Skin epidermis (tissue), 12 donors: ENCODE measurements around the gene GNB1L.
"Not testable (repeated sequence)": the region's sequence is repeated elsewhere in the genome, so short reads cannot be mapped to it uniquely, and the experiment has no call there.

Experiments used
- H3K27ac ChIP-seq, 21 experiments: fragments of 200-600 bp; sonication (generic) in 11 of 21; one replicate each; pipeline ENCODE4 v1.5.0; 2020; ENCODE audit warnings: mild to moderate bottlenecking in 3 of 21, inconsistent platforms in 2 of 21, moderate library complexity in 2 of 21
- H3K4me3 ChIP-seq, 7 experiments: fragments of 200-600 bp; sonication (generic) in 2 of 7; one replicate each; pipeline ENCODE4 v1.5.0; 2020; ENCODE audit warnings: inconsistent platforms in 2 of 7, mild to moderate bottlenecking in 2 of 7, moderate library complexity in 1 of 7

Gene GNB1L

DNA sequence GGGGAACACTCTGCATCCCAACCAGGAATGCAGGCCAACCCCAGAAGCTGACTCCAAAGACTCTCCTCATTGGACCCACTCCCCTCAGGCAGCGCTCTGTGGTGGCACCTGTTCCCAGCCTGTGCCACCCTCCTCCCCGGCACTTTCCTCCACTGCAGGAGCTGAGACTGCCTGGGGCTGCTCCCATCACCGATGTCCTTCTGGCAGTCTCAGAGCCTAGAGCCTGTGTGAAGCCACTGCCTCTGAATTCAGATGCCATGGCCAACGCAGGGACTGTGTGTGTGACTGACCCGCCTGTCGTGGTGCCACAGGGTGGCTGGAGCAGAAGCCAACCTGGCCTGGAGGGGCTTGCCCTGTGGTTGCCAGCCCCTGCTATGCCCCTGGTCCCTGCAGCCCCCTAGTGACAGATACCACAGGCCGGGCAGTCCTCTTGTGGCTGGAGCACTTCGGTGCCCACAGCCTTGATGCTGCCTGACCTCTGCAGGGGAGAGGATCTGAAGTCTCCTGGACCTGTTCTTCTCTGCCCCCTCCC lies 50.9 kb downstream of the GNB1L start:
- H3K4me3 ChIP-seq, result no peak overlapping the region
- no peak overlapping the region for H3K27ac ChIP-seq

DNA sequence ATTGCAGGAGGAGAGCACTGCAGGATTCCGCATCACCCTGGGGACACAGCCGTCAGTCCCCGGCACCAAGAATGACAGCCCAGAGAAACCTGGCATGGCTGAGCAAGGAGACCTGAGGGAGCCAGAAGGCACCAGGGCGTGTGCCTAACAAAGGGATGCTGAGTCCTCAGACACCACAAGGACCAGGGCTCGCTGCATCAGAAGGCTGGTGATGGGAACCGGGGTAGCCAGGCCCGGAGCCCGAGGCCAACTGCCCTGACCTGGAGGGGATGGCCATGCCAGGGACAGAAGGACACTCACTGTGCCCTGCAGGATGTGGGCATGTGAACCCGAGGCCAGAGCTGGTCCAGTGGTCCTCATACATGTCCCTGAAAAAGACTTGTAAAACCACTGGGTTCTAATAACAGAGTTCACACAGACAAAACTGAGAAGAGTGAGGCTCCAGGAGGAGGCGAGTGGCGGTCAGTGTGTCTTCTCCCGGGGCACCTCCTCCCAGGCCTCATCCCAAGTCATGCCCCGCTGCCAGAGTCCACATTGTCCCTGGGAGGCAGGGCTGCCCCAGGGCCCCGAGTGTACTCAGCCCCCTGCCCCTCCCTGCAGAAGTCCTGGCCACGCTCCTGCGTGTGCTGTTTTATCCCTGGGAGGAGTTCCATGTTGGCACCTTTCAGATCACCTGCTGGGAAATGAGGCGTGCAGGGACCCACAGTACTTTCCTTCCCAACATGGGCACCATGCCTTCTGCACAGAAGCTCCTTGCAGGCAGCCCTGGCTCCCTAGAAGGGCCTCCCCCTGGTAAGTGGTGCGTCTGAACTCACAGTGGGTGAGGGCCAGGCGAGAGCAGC lies 51.6 kb downstream of the GNB1L start:
- no peak overlapping the region for H3K4me3 ChIP-seq
- H3K27ac ChIP-seq, result no peak overlapping the region

DNA sequence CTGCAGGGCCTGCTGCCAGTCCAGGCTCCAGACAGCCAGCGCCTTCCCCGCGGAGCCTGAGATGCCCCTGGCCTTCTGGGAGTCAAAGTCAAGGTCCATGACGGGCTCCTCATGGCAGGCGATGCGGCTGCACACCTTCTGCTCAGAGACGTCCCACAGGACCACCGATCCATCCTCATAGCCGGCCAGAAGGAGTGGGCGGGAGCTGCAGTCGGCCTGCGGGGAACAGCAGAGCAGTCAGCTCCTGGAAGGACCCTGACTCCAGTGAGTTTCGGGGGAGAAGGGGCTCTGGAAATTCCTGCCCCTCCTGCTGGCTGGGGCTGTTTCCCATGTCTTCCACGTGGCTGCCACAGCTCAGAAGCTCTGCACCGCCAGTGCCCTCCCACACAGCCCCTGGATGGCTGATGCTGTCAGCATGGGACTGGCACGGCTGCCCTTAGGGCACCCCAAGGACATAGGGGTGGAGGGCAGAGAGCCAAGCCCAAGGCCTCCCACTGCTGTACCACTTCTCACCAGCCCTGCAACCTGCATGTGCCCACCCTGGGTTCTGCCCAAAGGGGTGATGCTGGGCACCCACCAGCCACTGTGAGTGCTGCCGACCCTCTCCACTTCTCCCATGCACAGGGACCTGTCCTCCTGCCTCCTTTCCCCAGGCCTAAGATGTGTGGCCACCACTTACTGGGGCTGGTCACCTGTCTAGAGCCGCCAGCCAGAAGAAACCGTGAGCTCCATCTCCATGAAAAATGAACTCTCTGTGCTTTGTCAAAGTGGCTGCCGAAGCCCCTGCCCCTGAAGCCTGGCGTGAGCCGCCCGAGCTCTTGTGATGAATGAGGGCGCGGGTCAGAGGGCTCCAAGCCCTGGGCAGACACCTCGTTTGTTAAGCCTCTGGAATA lies 52.4 kb downstream of the GNB1L start:
- no peak overlapping the region for H3K27ac ChIP-seq
- no peak overlapping the region for H3K4me3 ChIP-seq

DNA sequence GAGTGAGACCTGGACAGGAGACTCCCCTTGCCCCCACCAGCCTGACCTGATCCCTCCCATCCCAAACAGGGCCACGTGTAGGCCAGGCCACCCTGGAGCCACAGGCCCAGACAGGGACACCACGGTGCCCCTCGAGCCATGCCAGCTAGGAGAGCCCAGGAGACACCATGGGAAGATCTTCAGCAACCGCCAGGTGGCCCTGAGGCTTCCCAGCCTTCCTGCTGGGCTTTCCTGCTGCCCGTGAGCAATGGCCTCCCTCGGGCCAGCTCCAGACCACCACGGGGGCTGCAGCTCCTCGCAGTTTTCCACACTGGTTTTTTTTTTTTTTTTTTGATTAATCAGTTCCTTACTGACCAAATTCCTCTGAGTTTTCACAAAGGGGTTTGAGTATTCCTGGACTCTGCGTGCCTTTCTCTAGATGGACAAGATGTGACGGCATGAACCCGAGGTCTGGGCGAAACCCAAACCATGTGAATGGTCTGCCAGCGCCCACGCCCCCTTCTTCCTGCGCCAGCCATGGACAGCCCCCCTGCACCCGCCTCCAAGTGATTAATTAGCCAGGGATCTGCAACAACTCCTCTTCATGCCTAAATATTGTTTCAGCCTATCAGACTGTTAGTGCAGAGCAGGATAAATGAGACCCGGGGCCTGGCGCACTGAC lies 53.2 kb downstream of the GNB1L start:
- Histone ChIP-seq H3K27ac (peak overlapping the region in 2 of 21 experiments; percentile 1 to 19), H3K4me3 (no peak overlapping the region)

DNA sequence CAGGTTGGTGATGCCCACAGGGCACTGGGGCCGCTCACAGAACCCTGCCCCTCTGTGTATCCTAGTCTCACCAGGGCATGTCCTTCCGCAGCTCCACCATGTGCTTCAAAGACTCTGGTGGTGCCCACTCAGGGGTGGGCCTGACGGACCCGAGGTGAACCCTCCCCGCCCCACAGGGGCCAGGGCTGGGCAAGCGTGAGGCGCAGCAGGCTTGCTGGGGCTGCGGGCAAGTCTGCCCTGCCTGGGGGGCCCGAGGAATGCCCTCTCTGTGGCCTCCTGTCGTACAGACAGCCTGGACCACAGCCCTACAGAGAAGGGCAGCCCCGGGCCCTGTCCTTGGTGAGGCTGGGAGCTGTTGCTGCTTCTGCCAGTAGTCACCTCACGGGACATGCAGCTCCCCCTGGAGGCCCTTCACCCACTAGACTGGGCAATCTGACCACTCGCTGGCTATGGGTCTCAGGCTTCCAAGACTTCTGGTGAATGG lies 53.9 kb downstream of the GNB1L start:
- H3K27ac ChIP-seq, result peak overlapping the region in 3 of 21 experiments; percentile 1 to 43 (median 19)

DNA sequence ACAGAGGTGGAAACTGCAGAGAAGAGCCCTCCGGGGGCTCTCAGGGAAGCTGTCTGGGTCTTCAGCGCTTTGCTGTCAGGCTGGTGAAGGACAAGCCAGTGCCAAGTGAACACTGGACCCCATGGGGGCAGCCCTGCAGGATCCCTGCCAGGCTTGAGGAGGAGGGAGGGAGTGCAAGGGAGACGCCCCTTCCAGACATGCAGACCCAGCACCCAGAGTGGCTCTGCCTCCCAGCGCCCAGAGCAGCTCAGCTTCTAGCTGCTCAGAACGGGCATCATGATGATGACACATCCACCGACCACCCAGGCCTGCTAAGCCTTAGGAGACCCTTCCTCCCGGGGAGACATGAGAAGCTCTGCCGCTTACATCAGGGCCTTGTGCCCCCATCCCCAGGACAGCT lies 54.4 kb downstream of the GNB1L start:
- no peak overlapping the region for H3K4me3 ChIP-seq
- peak overlapping the region in 3 of 21 experiments; percentile 19 to 38 (median 33) for H3K27ac ChIP-seq

More for the DNA sequence above, 53.9 kb downstream of the GNB1L start:
- no peak overlapping the region for H3K4me3 ChIP-seq

DNA sequence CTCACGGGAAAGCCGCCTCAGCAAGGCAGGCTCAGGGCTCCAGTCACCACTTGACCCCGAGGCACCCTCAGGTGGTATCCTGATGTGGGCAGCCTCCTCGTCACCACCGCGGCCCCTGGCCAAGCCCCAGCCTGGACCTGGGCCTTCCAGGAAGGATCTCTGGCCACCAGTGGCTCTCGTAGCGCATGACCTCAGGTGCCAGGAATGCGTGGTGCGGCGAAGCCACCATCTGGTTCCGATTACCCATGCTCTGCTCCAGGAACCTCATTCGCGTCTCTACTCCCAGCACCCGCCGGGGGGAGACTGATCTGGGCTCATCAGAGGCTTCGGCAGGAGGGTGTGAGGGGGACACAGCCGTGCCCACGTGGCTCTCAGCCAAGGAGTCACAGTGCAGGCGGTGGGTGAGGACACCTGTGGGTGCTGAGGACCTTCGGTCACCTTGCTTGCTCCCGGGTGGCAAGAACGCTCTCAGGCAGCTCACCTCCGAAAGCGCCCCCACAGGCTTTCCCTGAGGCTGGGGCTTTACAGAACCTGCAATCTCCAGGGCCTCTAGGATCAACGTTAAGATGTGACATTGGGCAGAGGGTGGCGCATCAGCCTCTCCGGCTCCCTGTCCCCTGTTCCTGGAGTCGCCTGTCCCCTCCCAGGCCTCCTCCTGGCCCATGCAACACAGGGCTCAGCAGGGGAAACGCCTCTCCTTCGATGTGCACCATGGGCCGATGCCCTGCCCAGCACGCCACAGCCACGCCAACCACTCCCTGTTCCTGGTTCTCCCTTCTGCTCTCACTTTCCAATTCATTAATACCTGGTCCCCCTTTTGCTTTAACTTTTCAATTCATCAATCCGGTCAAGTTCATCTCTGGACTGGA lies 55.1 kb downstream of the GNB1L start:
- Histone ChIP-seq H3K4me3 (no peak overlapping the region), H3K27ac (peak overlapping the region in 3 of 21 experiments; percentile 19 to 38 (median 33))

DNA sequence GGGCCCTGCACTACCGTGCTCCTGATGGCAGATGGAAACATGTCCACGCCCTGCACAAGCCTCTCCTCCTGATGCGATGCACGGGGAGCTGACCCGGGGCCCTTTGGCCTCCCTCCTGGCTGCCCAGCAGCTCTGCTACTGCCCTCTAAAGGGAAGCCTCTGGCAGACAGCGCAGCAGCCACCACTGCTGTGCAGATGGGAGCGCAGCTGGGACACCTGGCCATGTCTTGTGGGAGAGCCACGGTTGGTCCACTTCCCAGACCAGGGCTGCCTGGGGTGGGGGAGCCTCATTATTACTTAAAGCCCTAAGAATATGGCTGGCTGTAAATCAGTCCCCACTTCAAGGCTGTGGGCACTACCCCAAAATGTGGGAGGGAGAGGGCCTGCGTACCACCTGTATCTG lies 55.8 kb downstream of the GNB1L start:
- Histone ChIP-seq H3K27ac (peak overlapping the region in 2 of 21 experiments; percentile 9 to 22), H3K4me3 (no peak overlapping the region)

DNA sequence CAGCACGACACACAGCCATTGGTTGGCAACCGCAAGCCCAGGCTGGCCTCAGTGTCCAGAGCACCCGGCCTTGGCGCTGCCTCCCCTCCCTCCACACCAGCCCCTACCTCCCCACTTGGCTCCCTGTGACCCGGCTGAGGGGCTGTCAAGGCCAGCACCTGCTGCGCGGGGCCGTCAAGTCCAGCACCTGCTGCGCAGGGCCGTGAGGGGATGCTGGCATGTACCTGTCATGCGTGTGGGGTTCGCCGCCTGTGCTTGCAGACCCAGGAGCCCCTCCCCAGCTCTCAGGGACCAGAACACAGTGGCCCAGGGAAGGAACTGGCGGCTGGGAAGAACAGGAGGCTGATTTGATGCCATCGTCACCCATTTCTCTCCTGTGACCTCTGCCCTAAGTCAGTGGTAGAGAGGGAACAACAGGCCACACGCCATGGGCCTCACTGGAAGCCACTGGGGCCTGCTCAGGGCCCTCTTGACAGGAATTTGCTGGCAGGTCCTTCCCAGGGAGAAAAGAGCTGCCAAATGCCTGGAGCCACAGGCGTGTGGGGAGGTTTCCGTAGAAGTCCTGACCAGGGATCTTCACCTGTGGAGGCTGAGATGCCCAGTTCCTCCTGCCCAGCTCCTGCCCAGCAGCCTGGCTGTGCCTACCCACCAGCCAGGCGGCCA lies 56.5 kb downstream of the GNB1L start:
- H3K27ac ChIP-seq, result peak overlapping the region in 2 of 21 experiments; percentile 3 to 9
- no peak overlapping the region for H3K4me3 ChIP-seq

DNA sequence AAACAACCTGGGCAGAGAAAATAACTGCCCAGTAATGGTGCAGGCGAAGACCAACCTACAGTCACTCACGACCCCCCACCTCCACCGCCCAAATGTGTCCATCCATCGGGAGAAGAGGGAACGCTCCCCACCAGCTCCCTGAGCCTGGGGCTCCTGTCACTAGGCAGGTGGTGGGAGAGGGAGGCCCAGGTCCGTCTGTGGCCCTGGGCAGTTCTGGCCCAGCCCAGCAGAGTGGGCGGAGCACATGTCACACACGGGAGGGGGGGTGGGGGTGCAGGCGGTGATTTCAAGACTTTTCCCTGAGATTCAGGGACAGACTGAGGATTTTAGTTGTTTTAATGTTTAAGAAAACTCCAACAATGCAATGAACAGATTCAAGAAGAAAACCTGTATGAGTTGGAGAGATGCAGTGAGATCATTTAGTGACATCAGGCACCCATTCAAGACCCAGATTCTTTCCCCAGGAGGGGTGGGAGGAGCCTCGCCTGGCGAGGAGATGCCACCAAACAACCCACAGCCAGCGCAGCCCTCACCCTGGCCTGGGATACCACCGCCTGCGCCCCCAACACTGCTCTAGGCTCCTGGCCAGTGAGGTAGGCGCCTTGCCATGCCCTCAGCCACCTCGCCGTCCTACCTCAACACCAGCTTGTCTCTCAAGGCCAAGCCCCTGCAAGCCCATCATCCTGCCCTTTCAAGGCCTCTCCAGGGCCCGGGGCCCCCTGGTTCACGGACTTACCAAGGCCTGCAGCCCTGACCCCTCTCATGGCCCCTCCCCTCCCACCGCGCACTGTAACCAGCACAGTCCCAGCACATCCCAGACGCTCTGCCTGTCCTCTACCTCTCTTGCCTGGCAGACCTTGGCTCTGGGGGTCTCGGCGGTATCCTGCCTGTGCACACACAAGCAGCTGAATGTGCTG lies 57.3 kb downstream of the GNB1L start:
- H3K27ac ChIP-seq, result peak overlapping the region in 1 of 21 experiments; percentile 3
- H3K4me3 ChIP-seq, result no peak overlapping the region

DNA sequence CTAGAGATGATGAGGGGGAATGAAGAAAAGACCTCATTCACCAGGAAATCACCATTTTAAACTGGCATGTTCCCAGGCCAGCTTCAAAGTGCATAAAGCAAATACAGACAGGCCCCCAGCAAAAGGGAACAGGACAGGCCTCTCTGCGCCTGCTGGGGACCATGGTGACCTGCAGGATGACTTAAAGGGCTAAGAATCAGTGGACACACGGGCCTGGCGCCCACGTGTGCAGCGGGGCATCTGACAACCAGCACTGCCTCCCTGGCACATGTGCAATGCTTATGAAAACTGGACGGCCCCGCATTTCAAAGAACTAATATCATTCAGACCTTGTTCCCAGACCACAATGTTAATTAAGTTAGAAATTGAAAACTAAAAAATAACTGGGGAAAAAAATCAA lies 58.5 kb downstream of the GNB1L start:
- Histone ChIP-seq H3K4me3 (no peak overlapping the region), H3K27ac (peak overlapping the region in 1 of 21 experiments; percentile 20)

DNA sequence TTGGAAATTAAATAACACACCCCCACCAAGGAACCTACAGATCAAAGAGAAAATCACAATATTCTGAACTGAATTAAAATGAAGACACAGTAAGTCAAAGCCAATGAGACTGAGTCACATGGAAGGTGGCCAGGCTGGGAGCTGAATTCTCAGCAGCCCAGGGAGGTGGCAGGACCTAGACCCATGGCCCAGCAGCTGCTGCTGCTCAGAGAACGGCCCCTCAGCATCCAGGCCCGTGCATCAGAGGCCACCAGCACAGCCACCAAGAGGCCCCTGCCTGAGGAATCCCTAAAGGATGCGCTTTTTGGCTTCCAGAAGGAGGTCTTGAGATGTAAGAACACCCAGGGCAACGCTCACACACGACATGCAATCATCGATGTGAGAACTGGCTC lies 59.1 kb downstream of the GNB1L start:
- Histone ChIP-seq H3K27ac (peak overlapping the region in 1 of 21 experiments; percentile 20), H3K4me3 (no peak overlapping the region)

DNA sequence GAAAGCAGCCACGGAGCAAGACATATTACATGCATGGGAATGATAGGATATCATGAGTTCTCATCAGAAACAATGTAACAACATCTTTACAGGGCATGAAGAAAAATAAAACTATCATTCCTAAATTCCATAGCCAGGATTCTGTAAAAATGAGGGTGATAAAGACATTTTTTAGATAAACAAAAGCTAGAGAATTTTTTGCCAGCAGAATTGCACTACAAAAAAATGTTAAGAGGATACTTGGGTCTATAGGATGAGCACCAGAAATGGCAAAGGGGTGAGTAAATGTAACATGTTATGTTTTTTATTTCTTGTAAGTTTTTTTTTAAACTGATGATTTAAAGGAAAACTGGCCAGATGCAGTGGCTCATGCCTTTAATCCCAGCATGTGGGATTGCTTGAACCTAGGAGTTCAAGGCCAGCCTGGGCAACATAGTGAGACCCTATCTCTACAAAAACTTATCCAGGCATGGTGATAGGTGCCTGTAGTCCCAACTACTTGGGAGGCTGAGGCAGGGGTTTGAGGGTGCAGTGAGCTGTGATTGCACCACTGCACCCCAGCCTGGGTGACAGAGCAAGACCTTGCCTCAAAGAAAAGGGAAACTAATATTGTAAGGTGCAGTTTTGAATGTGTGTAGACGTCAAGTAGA lies 60.9 kb downstream of the GNB1L start:
- no peak overlapping the region for H3K27ac ChIP-seq

DNA sequence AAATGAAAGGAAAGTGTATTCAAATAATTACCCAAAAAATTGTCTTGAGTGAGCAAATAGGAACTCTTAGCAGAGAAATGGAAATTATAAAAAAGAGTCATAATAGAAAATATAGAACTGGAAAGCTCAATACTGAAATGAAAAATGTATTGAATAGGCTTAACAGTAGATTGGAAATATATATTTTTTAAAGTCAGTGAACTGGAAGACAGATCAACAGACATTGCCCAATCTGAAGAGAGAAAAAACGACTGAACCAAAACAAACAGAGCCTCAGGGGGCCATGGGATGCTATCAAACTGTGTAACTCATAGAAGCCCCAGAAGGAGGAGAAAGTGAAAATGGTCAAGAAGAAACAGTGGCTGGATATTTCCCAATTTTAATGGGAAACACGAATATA lies 61.5 kb downstream of the GNB1L start:
- H3K27ac ChIP-seq, result no peak overlapping the region

More for the DNA sequence above, 60.9 kb downstream of the GNB1L start:
- no peak overlapping the region for H3K4me3 ChIP-seq

DNA sequence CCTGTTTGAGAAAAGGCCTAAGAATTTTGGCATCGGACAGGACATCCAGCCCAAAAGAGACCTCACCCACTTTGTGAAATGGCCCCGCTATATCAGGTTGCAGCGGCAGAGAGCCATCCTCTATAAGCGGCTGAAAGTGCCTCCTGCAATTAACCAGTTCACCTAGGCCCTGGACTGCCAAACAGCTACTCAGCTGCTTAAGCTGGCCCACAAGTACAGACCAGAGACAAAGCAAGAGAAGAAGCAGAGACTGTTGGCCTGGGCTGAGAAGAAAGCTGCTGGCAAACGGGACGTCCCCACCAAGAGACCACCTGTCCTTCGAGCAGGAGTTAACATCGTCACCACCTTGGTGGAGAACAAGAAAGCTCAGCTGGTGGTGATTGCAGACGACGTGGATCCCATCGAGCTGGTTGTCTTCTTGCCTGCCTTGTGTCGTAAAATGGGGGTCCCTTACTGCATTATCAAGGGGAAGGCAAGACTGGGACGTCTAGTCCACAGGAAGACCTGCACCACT lies 62.2 kb downstream of the GNB1L start:
- not testable (repeated sequence) for H3K4me3 ChIP-seq, H3K27ac ChIP-seq

More for the DNA sequence above, 61.5 kb downstream of the GNB1L start:
- no peak overlapping the region for H3K4me3 ChIP-seq

DNA sequence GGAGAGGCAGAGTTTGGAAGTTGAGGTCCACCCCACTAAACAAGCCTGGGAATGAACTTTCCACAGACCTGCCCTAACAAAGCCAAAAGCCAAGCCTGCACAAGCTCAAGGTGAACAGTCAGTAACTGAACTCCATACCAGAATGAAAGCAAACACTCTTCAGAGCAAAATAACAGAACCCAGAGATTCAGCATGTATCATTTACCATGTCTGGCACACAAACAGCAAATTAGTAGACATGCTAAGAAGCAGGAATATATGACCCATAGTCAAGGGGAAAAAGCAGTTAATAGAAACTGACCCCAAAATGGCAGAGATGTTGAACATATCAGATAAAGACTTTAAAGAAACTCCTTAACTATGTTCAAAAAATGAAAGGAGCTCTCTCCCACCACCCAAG lies 62.8 kb downstream of the GNB1L start:
- no peak overlapping the region for H3K27ac ChIP-seq

More for the DNA sequence above, 62.8 kb downstream of the GNB1L start:
- no peak overlapping the region for H3K4me3 ChIP-seq
